GM18511 (cell line): Measurements from ENCODE around the gene DNAAF5.
"Not testable (repeated sequence)": the region's sequence is repeated elsewhere in the genome, so short reads cannot be mapped to it uniquely, and the experiment has no call there.

Experiments
- ATAC-seq: cut with Tn5 transposase; IDR thresholded peaks from one replicate; pipeline ENCODE4 v1.9.1; 2021; ENCODE audit warnings: mild to moderate bottlenecking, moderate library complexity; ENCODE audit not compliant: unreplicated experiment

Gene DNAAF5

DNA sequence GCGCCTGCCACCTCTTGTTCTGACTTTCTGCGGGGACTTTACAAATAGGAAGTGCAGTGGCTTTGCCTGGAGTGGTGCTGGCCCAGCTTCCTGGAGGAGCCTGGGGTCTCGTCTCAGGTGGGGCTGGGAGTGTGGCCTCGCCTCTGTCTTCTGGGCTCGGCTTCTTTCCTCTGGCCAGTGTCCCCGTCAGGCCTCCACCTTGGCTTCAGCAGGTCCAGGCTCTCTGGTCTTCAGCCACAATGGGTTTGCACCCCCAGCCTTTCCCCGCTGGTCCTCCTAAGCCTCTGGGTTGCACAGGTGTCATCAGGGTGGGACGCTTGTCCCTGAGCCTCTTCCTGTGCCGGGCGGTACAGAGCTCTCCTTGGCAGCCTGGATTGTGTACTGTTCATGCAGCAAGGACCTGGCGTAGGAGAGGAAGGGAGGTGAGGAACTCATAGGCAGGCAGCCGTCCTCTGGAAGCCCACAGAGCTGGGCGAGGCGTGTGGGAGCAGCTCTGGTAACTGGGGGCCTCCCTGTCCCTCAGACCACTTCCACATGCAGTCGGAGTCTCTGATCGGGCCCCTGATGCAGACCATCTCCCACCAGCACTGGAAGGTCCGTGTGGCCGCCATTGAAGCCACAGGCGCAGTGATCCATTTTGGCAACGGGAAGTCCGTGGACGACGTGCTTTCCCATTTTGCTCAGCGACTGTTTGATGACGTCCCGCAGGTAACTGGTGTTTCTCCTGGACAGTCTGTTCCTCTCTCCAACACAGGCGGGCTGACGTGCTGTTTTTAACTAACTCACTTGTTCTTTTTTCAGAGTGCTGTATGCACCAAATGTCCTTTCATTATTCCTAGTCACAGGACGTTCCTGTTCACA lies 2.9 kb downstream of the DNAAF5 start:
- no peak for ATAC-seq

DNA sequence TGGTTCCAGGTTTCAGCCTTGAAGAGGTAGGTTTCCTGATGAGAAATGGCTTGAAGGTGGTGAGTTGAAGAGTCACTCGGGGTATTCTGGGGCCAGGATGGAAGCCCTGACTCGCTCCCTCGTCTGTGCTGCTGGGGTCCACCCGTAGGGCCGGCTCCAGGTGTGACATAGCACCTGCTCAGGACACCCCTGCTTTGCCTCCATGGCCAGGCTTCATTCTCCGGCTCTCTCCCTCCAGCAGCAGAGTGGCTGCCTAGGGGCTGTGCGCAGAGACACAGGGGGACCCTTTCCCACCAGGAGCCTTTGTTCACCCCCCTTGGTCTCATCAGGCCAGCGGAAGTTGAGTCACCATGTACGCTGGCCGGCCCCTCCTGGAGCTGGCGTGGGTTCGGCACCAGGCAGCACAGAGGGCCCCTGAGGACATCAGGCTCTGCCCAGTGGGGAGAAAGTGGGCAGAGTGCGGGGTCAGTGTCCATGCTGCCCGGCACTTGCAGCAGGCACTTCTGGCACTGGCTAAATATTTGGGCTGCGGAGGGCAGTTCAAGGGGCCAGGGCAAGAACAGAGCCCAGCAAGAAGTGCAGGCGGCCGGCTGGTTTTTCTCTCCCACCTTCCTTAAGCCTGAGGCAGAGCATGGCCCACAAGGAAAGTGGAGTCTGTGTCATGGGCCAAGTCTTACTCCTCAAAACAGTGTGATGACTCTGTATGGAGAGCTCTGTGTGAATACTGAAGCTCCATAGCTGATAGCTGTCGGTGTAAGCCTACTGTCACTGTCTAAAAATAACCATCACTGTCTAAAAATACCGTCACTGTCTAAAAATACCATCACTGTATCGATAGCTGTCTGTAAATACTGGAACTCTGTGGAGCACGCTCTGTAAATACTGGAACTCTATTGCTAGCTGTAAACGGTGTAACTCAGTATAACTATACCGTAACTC lies 4.3 kb downstream of the DNAAF5 start:
- ATAC-seq = no peak

DNA sequence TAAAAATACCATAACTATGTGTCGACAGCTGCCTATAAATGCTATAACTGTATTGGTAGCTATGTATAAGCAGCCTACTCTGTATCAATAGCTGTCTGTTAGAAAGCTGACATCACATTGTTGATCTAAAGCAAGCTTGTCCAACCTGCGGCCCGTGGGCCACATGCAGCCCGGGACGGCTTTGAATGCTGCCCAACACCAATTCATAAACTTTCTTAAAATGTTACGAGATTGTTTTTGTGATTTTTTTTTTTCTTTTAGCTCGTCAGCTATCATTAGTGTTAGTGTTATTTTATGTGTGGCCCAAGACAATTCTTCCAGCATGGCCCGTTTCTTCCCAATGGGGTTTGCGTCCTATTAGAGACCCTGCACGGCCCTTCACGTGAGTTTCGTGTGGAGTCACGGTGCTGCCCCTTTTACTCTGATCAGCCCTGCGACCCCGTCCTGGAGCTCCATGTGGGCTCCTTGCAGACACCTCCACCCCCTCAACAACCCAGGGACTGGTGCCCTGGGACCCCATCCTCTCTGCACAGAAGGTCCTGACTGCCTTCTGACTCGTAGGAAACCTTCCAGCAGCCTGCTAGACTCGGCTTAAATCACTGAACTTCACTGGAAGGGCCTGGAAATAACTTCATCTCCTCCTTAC lies 5.1 kb downstream of the DNAAF5 start:
- no peak for ATAC-seq

DNA sequence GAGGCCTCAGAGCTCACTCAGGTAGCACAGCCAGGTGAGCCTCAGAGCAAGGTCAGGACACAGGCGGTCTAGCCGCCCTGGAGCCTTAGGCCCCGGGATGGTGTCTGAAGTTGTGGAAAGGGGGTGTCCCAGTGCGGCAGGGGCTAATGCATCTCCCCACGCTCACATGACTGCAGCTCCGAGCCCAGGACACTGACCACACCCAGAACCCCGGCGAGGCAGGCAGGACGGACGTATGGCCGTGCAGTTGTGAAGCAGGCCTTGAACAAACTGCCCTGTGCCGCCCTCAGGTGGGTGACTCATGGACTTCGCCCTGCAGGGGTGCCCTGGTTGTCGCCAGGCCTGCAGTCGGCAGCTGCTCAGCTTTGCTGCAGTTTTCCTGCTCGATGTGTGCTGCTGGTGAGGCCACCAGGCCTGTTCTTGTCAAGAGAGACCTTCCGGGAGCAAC lies 5.6 kb downstream of the DNAAF5 start:
- no peak for ATAC-seq

DNA sequence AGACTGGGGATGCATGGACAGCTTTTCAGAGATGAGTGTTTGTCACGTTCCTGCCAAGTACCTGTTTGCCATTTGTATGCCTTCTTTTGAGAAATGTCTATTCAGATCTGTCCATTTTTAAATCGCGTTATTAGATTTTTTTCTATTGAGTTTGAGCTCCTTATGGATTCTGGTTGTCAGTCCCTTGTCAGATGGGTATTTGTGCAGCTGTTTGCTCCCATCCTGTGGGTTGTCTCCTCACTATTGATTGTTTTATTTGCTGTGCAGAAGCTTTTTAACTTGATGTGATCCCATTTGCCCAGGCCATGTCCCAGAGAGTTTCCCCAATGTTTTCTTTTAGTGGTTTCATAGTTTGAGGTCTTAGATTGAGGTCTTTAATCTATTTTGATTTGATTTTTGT lies 6.1 kb downstream of the DNAAF5 start:
- no peak for ATAC-seq

DNA sequence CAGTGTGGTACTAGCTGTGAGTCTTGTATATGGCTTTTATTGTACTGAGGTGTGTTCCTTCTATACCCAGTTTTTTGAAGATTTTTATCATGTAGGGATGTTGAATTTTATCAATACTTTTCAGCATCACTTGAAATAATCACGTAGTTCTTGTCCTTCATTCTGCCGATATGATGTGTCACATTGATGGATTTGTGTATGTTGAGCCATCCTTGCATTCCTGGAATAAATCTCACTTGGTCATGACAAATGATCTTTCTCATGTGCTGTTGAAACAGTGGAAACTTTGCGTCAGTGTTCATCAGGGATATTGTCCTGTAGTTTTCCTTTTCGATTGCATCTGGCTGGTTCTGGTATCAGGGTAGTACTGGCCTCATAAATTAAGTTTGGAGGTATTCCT lies 7.7 kb downstream of the DNAAF5 start:
- no peak for ATAC-seq

DNA sequence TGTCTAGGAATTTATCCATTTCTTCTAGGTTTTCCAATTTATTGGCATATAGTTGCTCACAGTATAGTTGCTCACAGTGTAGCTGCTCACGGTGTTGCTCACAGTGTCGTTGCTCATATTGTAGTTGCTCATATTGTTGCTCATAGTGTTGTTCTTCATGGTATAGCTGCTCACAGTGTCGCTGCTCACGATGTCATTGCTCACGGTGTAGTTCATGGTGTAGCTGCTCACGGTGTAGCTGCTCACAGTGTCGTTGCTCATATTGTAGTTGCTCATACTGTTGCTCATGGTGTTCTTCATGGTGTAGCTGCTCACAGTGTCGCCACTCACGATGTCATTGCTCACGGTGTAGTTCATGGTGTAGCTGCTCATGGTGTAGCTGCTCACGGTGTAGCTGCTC lies 8.3 kb downstream of the DNAAF5 start:
- no peak for ATAC-seq

DNA sequence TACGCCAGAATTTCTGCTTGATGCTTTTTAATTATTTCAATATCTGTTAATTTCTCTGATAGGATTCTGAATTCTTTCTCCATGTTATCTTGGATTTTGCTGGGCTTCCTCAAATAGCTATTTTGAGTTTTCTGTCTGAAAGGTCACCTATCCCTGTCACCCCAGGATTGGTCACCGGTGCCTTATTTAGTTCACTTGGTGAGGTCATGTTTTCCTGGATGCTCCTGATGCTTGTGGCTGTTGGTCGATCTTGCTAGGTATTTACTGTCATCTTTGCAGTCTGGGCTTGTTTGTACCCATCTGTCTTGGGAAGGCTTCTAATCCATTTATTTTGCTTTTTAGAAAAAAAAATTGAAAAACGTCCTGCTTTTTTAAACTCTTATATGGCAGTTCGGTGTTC lies 11.7 kb downstream of the DNAAF5 start:
- ATAC-seq = no peak

DNA sequence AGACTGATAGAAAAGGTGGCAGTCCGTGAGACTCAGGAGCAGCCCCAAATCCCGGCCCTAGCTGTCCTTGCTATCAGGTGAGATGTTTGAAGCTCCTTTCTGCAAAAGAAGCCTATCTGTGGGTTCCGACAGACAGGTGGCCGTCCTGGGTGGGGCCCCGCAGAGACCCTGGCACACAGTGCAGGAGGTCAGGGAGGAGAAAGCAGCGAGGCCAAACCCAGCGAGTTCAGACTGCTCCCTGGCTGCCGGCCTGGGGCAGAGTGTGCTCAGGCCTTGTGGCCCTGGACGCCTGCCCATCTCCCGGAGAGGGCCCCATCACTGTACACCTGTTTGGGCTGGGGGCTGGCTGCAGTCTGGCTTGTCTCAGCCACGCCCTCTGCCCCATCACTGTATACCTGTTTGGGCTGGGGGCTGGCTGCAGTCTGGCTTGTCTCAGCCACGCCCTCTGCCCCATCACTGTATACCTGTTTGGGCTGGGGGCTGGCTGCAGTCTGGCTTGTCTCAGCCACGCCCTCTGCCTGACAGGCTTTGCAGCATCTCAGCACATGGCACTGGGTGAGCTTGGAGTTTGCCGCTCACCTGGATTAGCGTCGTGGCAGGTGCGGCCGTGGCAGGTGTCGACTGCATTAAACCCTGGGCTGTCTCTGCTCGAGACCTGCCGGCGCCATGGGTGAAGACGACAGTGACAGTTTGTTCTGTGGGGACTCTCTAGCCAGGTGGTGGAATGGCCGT lies 12.4 kb downstream of the DNAAF5 start:
- ATAC-seq = no peak

DNA sequence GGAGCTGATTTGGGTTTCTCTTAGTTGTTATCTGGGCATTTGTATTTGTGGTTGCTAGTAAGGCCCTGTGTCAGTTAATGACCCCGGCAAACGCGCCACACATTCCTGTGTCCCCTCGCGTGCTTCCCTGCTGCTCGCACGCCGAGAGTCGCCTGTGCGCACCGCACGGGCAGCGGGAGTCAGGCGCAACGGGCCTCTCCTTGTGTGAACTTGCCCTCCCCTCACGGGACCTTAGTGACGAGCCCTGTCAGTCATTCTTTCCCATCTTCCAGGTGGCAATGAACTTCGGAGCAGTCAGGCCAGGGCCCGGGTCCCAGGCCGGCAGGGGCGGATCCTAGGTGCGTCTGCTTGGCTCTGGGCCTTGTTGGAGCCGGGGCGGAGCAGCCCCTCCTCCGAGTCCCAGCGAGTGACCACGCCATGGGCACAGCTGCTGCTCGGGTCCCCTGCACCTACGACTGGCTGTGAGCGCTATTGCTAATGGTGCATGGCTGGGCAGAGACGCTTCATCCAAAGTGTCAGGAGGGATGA lies 13.0 kb downstream of the DNAAF5 start:
- no peak for ATAC-seq

DNA sequence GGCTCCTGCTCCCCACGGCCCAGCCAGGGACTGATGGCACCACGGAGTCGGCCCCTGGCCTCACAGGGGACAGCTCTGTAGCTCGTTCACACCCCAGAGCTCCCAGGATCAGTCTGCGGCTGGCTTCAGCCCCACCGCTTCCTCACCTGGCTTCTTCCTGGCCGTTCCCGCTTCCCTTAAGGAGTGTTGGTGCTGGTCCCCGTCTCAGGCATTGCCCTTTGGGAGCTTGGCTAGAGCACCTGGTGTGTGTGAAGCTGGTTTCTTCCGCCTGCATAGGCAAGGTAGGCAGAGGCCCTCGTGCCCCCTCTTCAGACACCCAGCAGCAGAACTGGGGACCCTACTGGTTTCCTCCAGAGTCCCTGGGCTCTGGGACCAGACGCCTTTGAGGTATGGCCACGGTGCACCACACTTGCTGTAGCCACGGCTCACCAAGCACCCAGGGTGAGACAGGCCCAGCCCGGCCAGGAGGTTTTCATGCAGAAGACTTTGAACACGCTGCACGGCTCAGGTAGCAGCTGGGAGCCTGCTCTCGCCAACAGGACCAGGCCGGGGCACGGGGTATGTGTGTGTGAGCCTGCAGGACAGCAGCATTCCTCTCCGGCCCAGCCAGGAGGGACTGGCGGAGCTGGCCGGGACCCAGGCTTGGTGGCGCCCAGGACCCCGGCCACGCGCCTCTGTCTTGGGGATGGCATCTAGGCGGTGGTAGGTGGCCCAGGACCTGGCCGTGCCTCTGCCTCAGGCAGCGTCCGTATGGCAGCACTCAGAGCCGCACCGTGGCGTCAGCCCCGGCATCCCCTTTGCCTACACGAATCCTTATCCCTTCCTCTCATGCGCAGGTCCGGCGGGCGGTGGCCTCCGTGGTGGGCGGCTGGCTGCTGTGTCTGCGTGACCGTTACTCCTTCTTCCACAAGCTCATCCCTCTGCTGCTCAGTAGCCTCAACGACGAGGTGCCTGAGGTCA lies 13.8 kb downstream of the DNAAF5 start:
- ATAC-seq = no peak

DNA sequence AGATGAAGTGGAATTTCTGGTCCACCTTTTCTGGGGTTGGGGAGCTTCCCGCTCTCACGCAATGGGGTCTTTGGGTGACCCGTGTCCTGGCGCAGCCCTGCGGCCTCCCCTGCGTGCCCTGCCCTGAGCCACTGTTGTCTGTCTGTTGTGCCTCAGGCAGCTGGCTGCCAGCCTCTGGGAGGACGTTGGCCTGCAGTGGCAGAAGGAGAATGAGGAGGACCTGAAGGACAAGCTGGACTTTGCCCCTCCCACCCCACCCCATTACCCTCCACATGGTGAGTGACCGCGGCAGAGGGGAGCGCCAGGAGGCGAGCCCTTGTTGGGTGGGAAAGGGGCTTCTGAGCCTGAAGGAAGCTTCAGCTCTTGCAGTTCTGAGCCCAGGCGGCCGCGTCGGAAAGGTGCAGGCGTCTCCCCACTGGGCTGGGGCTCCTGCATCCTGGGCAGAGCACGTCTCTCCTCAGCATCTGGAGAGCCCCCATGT lies 14.7 kb downstream of the DNAAF5 start:
- no peak for ATAC-seq

DNA sequence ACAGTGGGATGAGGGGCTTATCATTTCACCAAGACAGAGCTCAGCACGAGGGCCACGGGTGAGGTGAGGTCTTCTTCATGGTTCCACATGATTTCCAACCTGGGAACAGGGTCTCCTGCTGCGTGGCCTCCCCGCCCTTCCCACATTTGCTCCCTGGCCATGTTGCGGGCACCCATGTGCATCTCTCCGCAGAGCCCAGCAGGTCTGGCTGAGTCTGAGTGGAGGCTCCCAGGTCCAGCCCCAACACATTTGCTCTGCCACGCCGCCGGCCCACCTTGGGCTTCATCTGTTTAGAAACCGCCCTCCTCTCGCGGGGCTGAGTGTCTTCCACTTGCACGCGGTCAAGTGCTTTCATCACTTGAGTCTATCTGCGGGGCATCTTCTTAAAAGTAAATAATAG lies 15.4 kb downstream of the DNAAF5 start:
- ATAC-seq = no peak

DNA sequence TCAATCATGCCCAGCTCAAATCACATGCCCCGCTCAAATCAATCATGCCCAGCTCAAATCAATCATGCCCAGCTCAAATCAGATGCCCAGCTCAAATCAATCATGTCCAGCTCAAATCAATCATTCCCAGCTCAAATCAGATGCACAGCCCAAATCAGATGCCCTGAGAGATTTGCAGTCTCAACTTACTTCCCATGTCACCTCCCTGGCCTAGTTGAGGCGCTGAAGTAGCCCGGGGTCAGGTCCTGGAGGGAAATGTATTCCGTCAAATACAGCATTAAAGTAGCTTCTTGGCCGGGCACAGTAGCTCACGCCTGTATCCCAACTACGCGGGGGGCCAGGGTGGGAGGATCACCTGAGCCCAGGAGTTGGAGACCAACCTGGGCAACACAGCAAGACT lies 16.3 kb downstream of the DNAAF5 start:
- ATAC-seq = no peak

DNA sequence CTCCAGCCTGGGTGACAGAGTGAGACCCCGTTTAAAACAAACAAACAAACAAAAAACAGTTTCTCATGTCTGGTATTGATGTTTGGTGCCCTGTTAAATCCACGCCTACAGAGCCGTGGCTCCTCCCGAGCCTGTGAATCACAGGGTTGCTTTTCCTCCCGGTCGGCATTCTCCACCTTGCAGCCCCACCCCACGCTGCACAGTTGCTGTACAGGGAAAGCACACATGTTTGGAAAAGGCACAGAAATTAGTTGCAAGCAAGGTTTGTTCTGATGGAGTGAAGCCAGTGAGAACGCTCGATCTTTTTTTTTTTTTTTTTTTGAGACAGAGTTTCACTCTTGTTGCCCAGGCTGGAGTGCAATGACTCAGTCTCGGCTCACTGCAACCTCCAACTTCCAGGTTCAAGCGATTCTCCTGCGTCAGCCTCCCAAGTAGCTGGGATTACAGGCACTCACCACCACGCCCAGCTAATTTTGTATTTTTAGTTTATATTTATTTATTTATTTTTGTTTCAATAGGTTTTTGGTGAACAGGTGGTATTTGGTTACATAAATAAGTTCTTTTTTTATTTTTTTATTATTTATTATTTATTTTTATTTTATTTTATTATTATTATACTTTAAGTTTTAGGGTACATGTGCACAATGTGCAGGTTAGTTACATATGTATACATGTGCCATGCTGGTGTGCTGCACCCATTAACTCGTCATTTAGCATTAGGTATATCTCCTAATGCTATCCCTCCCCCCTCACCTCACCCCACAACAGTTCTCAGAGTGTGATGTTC lies 17.0 kb downstream of the DNAAF5 start:
- ATAC-seq = not testable (repeated sequence)

DNA sequence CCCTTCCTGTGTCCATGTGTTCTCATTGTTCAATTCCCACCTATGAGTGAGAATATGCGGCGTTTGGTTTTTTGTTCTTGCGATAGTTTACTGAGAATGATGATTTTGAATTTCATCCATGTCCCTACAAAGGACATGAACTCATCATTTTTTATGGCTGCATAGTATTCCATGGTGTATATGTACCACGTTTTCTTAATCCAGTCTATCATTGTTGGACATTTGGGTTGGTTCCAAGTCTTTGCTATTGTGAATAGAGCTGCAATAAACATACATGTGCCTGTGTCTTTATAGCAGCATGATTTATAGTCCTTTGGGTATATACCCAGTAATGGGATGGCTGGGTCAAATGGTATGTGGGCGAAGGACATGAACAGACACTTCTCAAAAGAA lies 17.6 kb downstream of the DNAAF5 start:
- not testable (repeated sequence) for ATAC-seq

DNA sequence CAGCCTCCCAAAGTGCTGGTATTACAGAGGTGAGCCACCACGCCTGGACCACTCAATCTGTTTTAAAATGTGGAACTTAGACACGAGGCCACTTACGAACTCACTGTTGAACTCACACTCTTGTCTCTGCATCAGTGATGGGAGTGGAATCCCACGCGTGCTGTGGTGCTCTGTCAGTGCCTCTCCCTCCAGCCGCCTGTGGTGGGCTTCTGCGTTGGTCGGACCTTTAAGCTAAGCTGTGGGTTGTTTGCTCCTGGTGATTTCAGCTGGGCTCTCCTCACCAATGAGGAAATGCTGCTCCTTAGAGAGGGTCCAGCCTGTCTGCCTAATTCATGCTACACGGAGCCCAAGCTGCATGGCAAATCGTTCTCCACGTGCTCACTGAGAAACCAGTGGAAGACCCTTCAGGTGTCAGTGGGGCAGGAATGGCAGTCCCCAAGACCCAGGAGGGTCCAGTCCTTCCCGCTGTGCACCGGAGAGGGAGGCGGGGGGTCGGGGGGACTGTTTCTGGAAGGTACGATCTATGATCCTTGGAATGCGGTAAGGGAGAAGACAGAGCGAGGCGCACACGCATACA lies 18.4 kb downstream of the DNAAF5 start:
- no peak for ATAC-seq
